PFSK-1 (cell line): ENCODE results near the gene TAF11L7.
"Not testable (repeated sequence)": the region's sequence is repeated elsewhere in the genome, so short reads cannot be mapped to it uniquely, and the experiment has no call there.

ENCODE experiments used
- FOXP2 ChIP-seq: optimal IDR thresholded peaks from 2 replicates; pipeline ENCODE3; 2011; ENCODE audit warnings: borderline replicate concordance, control low read depth, inconsistent platforms; ENCODE audit not compliant: insufficient read depth; ENCODE audit errors: extremely low read length, extremely low read depth
- POLR2AphosphoS5 ChIP-seq: IDR thresholded peaks from 2 replicates; pipeline ENCODE4 v1.6.1; 2012; ENCODE audit warnings: low read depth, mild to moderate bottlenecking, control low read depth, low read length, moderate library complexity
- REST ChIP-seq, 2 experiments: IDR thresholded peaks; 2 replicates each; pipeline versions ENCODE4 v1.6.1 to v1.8.0; 2011 to 2012; ENCODE audit warnings: low read depth in 2 of 2, low read length in 2 of 2, control low read depth in 1 of 2, inconsistent platforms in 1 of 2, mild to moderate bottlenecking in 1 of 2, moderate library complexity in 1 of 2; ENCODE audit not compliant: insufficient read depth in 1 of 2
- SIN3A ChIP-seq: IDR thresholded peaks from 2 replicates; pipeline ENCODE4 v1.6.1; 2012; ENCODE audit warnings: mild to moderate bottlenecking, low read length, moderate library complexity, borderline replicate concordance; ENCODE audit not compliant: insufficient read depth
- TAF1 ChIP-seq: IDR thresholded peaks from 2 replicates; pipeline ENCODE4 v1.6.1; 2012; ENCODE audit warnings: low read length, control low read depth, borderline replicate concordance; ENCODE audit not compliant: insufficient read depth

Gene TAF11L7

GRCh38 chr5:17597728-17598127 is 12.2 kb upstream of the TAF11L7 start, which contains the start of gene TAF11L10:
Gene TAF11L10, minus strand, starts transcription at chr5:17597828.
- not testable (repeated sequence) for TF ChIP-seq SIN3A, TAF1, POLR2AphosphoS5

DNA sequence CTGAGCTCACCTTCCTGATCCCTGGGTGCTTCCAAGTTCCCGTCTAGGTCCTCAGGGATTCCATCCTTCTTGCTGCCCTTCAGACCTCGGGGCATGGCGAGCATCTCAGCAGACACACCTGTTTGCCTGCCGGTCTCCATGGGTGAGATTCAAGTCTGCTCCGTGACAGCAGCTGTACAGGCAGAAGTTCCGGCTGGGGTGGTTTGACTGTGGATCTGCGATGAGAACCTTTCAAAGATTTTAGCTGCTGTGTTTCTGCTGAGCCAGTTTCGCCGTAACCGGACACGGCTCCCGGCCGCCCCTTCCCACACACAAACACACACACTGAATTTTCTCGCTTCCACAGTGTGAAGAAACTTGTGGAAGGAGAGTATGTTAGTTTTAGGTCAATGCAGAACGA is 8.7 kb upstream of the TAF11L7 start, which contains the start of gene TAF11L9:
Gene TAF11L9 (minus strand): TSS at position 140 of the 400 bp plus-strand sequence.
- not testable (repeated sequence) for TF ChIP-seq REST (IDR thresholded peaks at IDR 0.05; ENCODE audit: insufficient read depth in 1 of 2, low read depth in 2 of 2, low read length in 2 of 2); TAF1; POLR2AphosphoS5

- TF ChIP-seq FOXP2; SIN3A; REST (IDR thresholded peaks at IDR 0.05; ENCODE audit: insufficient read depth in 1 of 2, low read depth in 2 of 2, low read length in 2 of 2): not testable (repeated sequence)
Measured at GRCh38 chr5:17590860-17591259, 5.3 kb upstream of the TAF11L7 start, which contains the start of gene TAF11L8. Gene TAF11L8, minus strand, starts transcription at chr5:17590960.
